AG04449 (cell line): ENCODE results near the gene RHBG.

Experiments
- CTCF ChIA-PET: fragments of 350-600 bp; formaldehyde crosslinking; extraction: SDS; loops from one replicate; lab custom pipeline; 2021; ENCODE audit warnings: antibody characterized with exemption; lab: Yijun Ruan, JAX
- POLR2A ChIA-PET: fragments of 400-600, 350-600 bp; formaldehyde crosslinking; extraction: SDS; loops from one replicate; lab custom pipeline; 2020; ENCODE audit warnings: antibody characterized with exemption, inconsistent platforms; lab: Yijun Ruan, JAX
- DNase-seq: peaks from one replicate; pipeline ENCODE4 v3.0.0-alpha.2; 2010; ENCODE audit warnings: low read depth, low spot score
- H3K4me3 ChIP-seq: 2 replicates; pipeline ENCODE4 v1.5.1; 2011; ENCODE audit warnings: low read depth, mild to moderate bottlenecking, control low read depth, low read length
- CTCF ChIP-seq: IDR thresholded peaks from one replicate; pipeline ENCODE4 v1.5.1; 2011; ENCODE audit warnings: mild to moderate bottlenecking, moderate library complexity, low read length, control low read depth, inconsistent platforms; ENCODE audit not compliant: insufficient read depth; ENCODE audit errors: missing control alignments

The RHBG gene

GRCh38 chr1:156399355-156400125 is 30.5 kb downstream of the RHBG start:
- TF ChIP-seq CTCF, result no peak
- DNase-seq, result no peak
- no peak overlapping the region for H3K4me3 ChIP-seq
- CTCF ChIA-PET, result interaction anchor here (0.9 to 9.4 kb wide), 3 partner anchors 15 to 46 kb away, joined by 3 to 88 read pairs (median 23); no protein-coding TSS in a partner anchor
- POLR2A ChIA-PET, result no interaction called here

- TF ChIP-seq CTCF, result no peak
- ChIA-PET POLR2A (no interaction called here), CTCF (interaction anchor here (0.9 to 9.4 kb wide), 3 partner anchors 15 to 186 kb away, joined by 3 to 88 read pairs (median 23); no protein-coding TSS in a partner anchor)
- no peak overlapping the region for H3K4me3 ChIP-seq
- DNase-seq, result no peak
Observed at GRCh38 chr1:156400191-156400935, 31.4 kb downstream of the RHBG start.

- TF ChIP-seq CTCF, result no peak
- CTCF ChIA-PET, result interaction anchor here (0.9 to 9.4 kb wide), 3 partner anchors 16 to 185 kb away, joined by 3 to 88 read pairs (median 23); no protein-coding TSS in a partner anchor
- POLR2A ChIA-PET, result no interaction called here
- no peak for DNase-seq
- no peak overlapping the region for H3K4me3 ChIP-seq
Observed at GRCh38 chr1:156401041-156401574, 32.1 kb downstream of the RHBG start.

GRCh38 chr1:156401681-156402081 is 32.7 kb downstream of the RHBG start:
- ChIA-PET POLR2A (no interaction called here), CTCF (interaction anchor here (1.2 to 9.4 kb wide), 3 partner anchors 17 to 44 kb away, joined by 4 to 88 read pairs (median 23); no protein-coding TSS in a partner anchor)
- no peak for DNase-seq
- TF ChIP-seq CTCF, result no peak
- no peak overlapping the region for H3K4me3 ChIP-seq

GRCh38 chr1:156402331-156403020 is 33.5 kb downstream of the RHBG start:
- H3K4me3 ChIP-seq, result no peak overlapping the region
- POLR2A ChIA-PET, result no interaction called here
- no peak for DNase-seq
- TF ChIP-seq CTCF, result no peak
- CTCF ChIA-PET, result interaction anchor here (1.2 to 9.4 kb wide), 3 partner anchors 18 to 43 kb away, joined by 4 to 88 read pairs (median 23); no protein-coding TSS in a partner anchor
